GM12864 (cell line): ENCODE measurements around the gene LGR6.

Experiments used
- DNase-seq: peaks from one replicate; pipeline ENCODE4 v3.0.0-alpha.2; 2011; ENCODE audit warnings: low read depth
- H3K4me3 ChIP-seq: 2 replicates; pipeline ENCODE4 v1.5.1; 2011; ENCODE audit warnings: mild to moderate bottlenecking, low read depth, low read length, control low read depth
- CTCF ChIP-seq: IDR thresholded peaks from 2 replicates; pipeline ENCODE4 v1.5.1; 2011; ENCODE audit warnings: low read depth, mild to moderate bottlenecking, moderate library complexity, low read length, control low read depth, inconsistent platforms; ENCODE audit errors: missing control alignments

The LGR6 gene

DNA sequence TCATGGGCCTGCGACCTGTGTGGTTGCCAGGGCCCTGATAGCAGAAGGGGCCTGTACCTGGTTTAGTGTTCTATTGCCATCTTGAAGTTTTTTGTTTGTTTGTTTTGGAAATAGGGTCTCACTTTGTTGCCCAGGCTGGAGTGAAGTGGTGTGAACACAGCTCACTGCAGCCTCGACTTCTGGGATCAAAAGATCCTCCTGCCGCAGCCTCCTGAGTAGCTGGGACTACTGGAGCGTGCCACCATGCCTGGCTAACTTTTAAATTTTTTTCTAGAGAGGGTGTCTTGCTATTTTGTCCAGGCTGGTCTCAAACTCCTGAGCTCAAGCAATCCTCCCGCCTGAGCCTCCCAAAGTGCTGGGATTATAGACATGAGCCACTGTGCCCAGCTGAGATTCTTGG lies 75.2 kb downstream of the LGR6 start:
- H3K4me3 ChIP-seq, result no peak overlapping the region
- TF ChIP-seq CTCF, result no peak
- no peak for DNase-seq

- H3K4me3 ChIP-seq, result no peak overlapping the region
- TF ChIP-seq CTCF, result no peak
- no peak for DNase-seq
Observed at GRCh38 chr1:202270871-202271326, 77.3 kb downstream of the LGR6 start.

GRCh38 chr1:202272103-202272845 lies 78.7 kb downstream of the LGR6 start:
- no peak for DNase-seq
- no peak overlapping the region for H3K4me3 ChIP-seq
- TF ChIP-seq CTCF, result no peak

GRCh38 chr1:202274611-202275010 lies 81.0 kb downstream of the LGR6 start:
- peak; percentile 71 for TF ChIP-seq CTCF
- no peak for DNase-seq
- no peak overlapping the region for H3K4me3 ChIP-seq

- H3K4me3 ChIP-seq, result no peak overlapping the region
- no peak for TF ChIP-seq CTCF
- DNase-seq, result no peak
Observed at GRCh38 chr1:202275061-202275770, 81.6 kb downstream of the LGR6 start.

DNA sequence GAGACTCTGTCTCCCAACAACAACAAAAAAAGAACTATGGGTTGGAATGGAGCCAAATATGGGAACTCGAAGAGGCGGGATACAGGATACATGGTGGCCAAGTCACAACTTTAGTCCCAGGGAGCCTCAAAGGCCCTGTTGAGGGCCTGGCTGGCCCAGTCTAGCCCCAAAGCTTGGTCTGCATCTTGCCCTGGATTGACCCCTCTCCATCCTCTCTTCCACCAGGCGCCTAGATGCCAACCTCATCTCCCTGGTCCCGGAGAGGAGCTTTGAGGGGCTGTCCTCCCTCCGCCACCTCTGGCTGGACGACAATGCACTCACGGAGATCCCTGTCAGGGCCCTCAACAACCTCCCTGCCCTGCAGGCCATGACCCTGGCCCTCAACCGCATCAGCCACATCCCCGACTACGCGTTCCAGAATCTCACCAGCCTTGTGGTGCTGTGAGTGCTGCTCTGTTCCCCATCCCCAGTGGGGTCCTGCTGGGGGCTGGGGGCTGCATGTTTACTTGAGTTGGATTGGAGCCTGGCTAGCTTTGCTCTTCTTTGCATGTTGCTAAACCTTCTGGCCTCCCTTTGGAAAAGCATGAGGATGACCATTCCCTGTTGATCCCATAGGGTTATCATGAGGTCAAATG lies 82.6 kb downstream of the LGR6 start:
- DNase-seq, result no peak
- H3K4me3 ChIP-seq, result no peak overlapping the region
- no peak for TF ChIP-seq CTCF
